Testis (tissue), 3 donors: ENCODE results near the gene SEPTIN2. TPM values are rescaled to one million over a fixed set of nuclear protein-coding genes. Genes with fewer than 3 reads are reported as not detected.
"Not testable (repeated sequence)": the region's sequence is repeated elsewhere in the genome, so short reads cannot be mapped to it uniquely, and the experiment has no call there.

Experiments
- DNase-seq: peaks from one replicate; pipeline ENCODE4 v3.0.0-alpha.2; 2019
- H3K27ac ChIP-seq, 2 donors: fragments of 200-600 bp; sonication (generic); one replicate each; pipeline ENCODE4 v1.5.1; 2019
- H3K27me3 ChIP-seq: fragments of 200-600 bp; sonication (generic); one replicate; pipeline ENCODE4 v1.5.1; 2019
- H3K36me3 ChIP-seq: fragments of 200-600 bp; sonication (generic); one replicate; pipeline ENCODE4 v1.5.1; 2017; ENCODE audit warnings: low read depth; ENCODE audit errors: missing control alignments
- H3K4me1 ChIP-seq: fragments of 200-600 bp; sonication (generic); one replicate; pipeline ENCODE4 v1.5.1; 2019
- H3K4me3 ChIP-seq, 2 donors: fragments of 200-600 bp; sonication (generic); one replicate each; pipeline ENCODE4 v1.5.1; 2017 to 2019
- H3K9me3 ChIP-seq: fragments of 200-600 bp; sonication (generic); one replicate; pipeline ENCODE4 v1.5.1; 2017
- CTCF ChIP-seq, 3 experiments: fragments of 450-650 bp in 2 of 3; fragments of 200-600 bp in 1 of 3; sonication (generic) in 1 of 3; IDR thresholded peaks; one replicate each; pipeline ENCODE4 v1.5.1; 2016 to 2019; ENCODE audit warnings: antibody characterized with exemption in 3 of 3, mild to moderate bottlenecking in 2 of 3, moderate library complexity in 1 of 3
- POLR2A ChIP-seq: fragments of 450-650 bp; IDR thresholded peaks from one replicate; pipeline ENCODE4 v1.6.1; 2017; ENCODE audit warnings: antibody characterized with exemption, mild to moderate bottlenecking, moderate library complexity
- WGBS, 2 donors: methylation state at CpG; one replicate each; pipeline ENCODE4 v1.1.5; 2018; 5-methylcytosine and 5-hydroxymethylcytosine counted together
- intact Hi-C: fragments of 100-400 bp; cut with DNase I; formaldehyde crosslinking; loops from one replicate; pipeline ENCODE4 v1.15.1; 2023; ENCODE audit warnings: low total_unique reads
- polyA plus RNA-seq: library from polyadenylated mRNA; stranded (reverse); fragments of 350-450 nt; fragmentation: Illumina TruSeq; extraction: RNeasy Lipid Tissue Mini Kit (QIAGEN cat#74804); gene quantifications from one replicate; pipeline ENCODE4 v1.2.3, GENCODE V29; 2014; ENCODE audit warnings: low read depth, low replicate concordance; ENCODE audit not compliant: insufficient read depth
- total RNA-seq, 2 donors: library from RNA; depleted of rRNA; stranded (reverse); fragments of >200 nt; gene quantifications; one replicate each; pipeline ENCODE4 v1.2.3, GENCODE V29; 2016

SEPTIN2 gene
- total and polyA plus RNA-seq, 3 donors from 2014 or later = 310 to 365 (median 334) TPM

GRCh38 chr2:241315093-241315878 is 439 bp upstream of the SEPTIN2 start, which contains the start of gene HDLBP:
Gene HDLBP, minus strand, starts transcription at chr2:241315672. Its CDS starts 48,803 bp downstream, at chr2:241266869.
- no peaks in the 10 kb centered on the region for H3K36me3 ChIP-seq
- H3K4me1 ChIP-seq = peaks cover 22% of the 10 kb centered on the region
- peak within 1 kb of the TSS; percentile 90 to 94 for H3K4me3 ChIP-seq
- H3K27ac ChIP-seq = peak within 1 kb of the TSS; percentile 98 to 99
- no peaks in the 10 kb centered on the region for H3K27me3 ChIP-seq
- DNase-seq = peak; percentile 99
- H3K9me3 ChIP-seq = no peaks in the 10 kb centered on the region
- TF ChIP-seq CTCF (IDR thresholded peaks at IDR 0.05) (peak in 2 of 3 experiments; percentile 1 to 4), POLR2A (peak; percentile 2)
- intact Hi-C loops = loop anchor here (2.0 kb wide), 1 partner anchor 42 kb away; no protein-coding TSS in a partner anchor
- 0 to 2% methylated on average over 28 to 65 of the region's 73 CpGs for WGBS, 2 donors

- WGBS, 2 donors = 1 to 17% methylated on average over 4 of the region's 4 CpGs
- Histone ChIP-seq H3K36me3 (no peaks in the 10 kb centered on the region), H3K4me1 (peaks cover 33% of the 10 kb centered on the region), H3K27ac (peak overlapping the region; percentile 98 to 99), H3K4me3 (peak overlapping the region; percentile 90 to 94), H3K9me3 (no peaks in the 10 kb centered on the region), H3K27me3 (no peaks in the 10 kb centered on the region)
- intact Hi-C loops = no loop called here
- no peak for TF ChIP-seq POLR2A
- no peak for TF ChIP-seq CTCF (IDR thresholded peaks at IDR 0.05)
- DNase-seq = no peak
Observed at GRCh38 chr2:241316825-241317224, 1.1 kb downstream of the SEPTIN2 start.

- H3K36me3 ChIP-seq = no peaks in the 10 kb centered on the region
- peak overlapping the region; percentile 98 to 99 for H3K27ac ChIP-seq
- no peaks in the 10 kb centered on the region for H3K27me3 ChIP-seq
- H3K4me1 ChIP-seq = peaks cover 35% of the 10 kb centered on the region
- no peak overlapping the region for H3K4me3 ChIP-seq
- no peak for DNase-seq
- WGBS, 2 donors = 36 to 47% methylated on average over 4 of the region's 4 CpGs
- intact Hi-C loops = no loop called here
- H3K9me3 ChIP-seq = no peaks in the 10 kb centered on the region
- TF ChIP-seq CTCF (IDR thresholded peaks at IDR 0.05) = no peak
- no peak for TF ChIP-seq POLR2A
Observed at GRCh38 chr2:241317391-241317790, 1.7 kb downstream of the SEPTIN2 start.

GRCh38 chr2:241318830-241319229 is 3.1 kb downstream of the SEPTIN2 start:
- peaks cover 36% of the 10 kb centered on the region for H3K4me1 ChIP-seq
- H3K27me3 ChIP-seq, DNase-seq, intact Hi-C loops, H3K27ac ChIP-seq, H3K4me3 ChIP-seq, H3K9me3 ChIP-seq, H3K36me3 ChIP-seq: not testable (repeated sequence)
- WGBS, 2 donors = 67 to 74% methylated on average over 6 of the region's 6 CpGs

- no peak for DNase-seq
- Histone ChIP-seq H3K4me3 (no peak overlapping the region), H3K4me1 (peaks cover 46% of the 10 kb centered on the region), H3K27ac (no peak overlapping the region), H3K27me3 (no peaks in the 10 kb centered on the region), H3K9me3 (no peaks in the 10 kb centered on the region), H3K36me3 (no peaks in the 10 kb centered on the region)
- WGBS, 2 donors = 69 to 79% methylated on average over 8 of the region's 8 CpGs
- intact Hi-C loops = no loop called here
- TF ChIP-seq POLR2A (no peak), CTCF (IDR thresholded peaks at IDR 0.05) (no peak)
Observed at GRCh38 chr2:241320394-241320793, 4.7 kb downstream of the SEPTIN2 start.
